MM.1S (cell line): ENCODE results near the gene CKAP5.

ENCODE experiments used
- DNase-seq: peaks from one replicate; pipeline ENCODE4 v3.0.0-alpha.2; 2015
- H2AFZ ChIP-seq: fragments of 300-600 bp; sonication (generic); 2 replicates; pipeline ENCODE4 v1.6.0; 2016; ENCODE audit warnings: antibody characterized with exemption, low read length
- H3F3A ChIP-seq: fragments of 300-600 bp; sonication (generic); 2 replicates; pipeline ENCODE4 v1.6.1; 2016; ENCODE audit warnings: mild to moderate bottlenecking, antibody characterized with exemption, low read length, moderate library complexity, mixed read lengths; ENCODE audit not compliant: insufficient read depth
- H3K27ac ChIP-seq: fragments of 300-600 bp; sonication (generic); 2 replicates; pipeline ENCODE4 v1.5.1; 2016; ENCODE audit warnings: mild to moderate bottlenecking, low read length
- H3K27me3 ChIP-seq: fragments of 300-600 bp; sonication (generic); replicated peaks from 2 replicates; pipeline ENCODE4 v1.6.0; 2016; ENCODE audit warnings: low read length; ENCODE audit not compliant: insufficient read depth
- H3K36me3 ChIP-seq: fragments of 300-600 bp; sonication (generic); replicated peaks from 2 replicates; pipeline ENCODE4 v1.6.1; 2016; ENCODE audit warnings: mild to moderate bottlenecking, low read length, mixed read lengths; ENCODE audit not compliant: insufficient read depth
- H3K4me1 ChIP-seq: fragments of 300-600 bp; sonication (generic); 2 replicates; pipeline ENCODE4 v1.6.1; 2016; ENCODE audit warnings: low read length, mixed read lengths
- H3K4me2 ChIP-seq: fragments of 300-600 bp; sonication (generic); 2 replicates; pipeline ENCODE4 v1.6.0; 2016; ENCODE audit warnings: low read depth, low read length
- H3K4me3 ChIP-seq: fragments of 300-600 bp; sonication (generic); 2 replicates; pipeline ENCODE4 v1.5.1; 2016; ENCODE audit warnings: low read length, mixed read lengths
- H3K79me2 ChIP-seq: fragments of 300-600 bp; sonication (generic); 2 replicates; pipeline ENCODE4 v1.6.1; 2016; ENCODE audit warnings: mixed run types, low read length, mixed read lengths
- H3K9ac ChIP-seq: fragments of 300-600 bp; sonication (generic); 2 replicates; pipeline ENCODE4 v1.6.1; 2016; ENCODE audit warnings: low read length, mixed read lengths
- H3K9me2 ChIP-seq: fragments of 300-600 bp; sonication (generic); replicated peaks from 2 replicates; pipeline ENCODE4 v1.6.1; 2016; ENCODE audit warnings: mild to moderate bottlenecking, low read length, mixed read lengths; ENCODE audit not compliant: insufficient read depth
- H3K9me3 ChIP-seq: fragments of 300-600 bp; sonication (generic); replicated peaks from 2 replicates; pipeline ENCODE4 v1.6.1; 2016; ENCODE audit warnings: mild to moderate bottlenecking, low read length, mixed read lengths; ENCODE audit not compliant: insufficient read depth
- H4K20me1 ChIP-seq: fragments of 300-600 bp; sonication (generic); 2 replicates; pipeline ENCODE4 v1.6.1; 2016; ENCODE audit warnings: mild to moderate bottlenecking, low read length, moderate library complexity, mixed read lengths; ENCODE audit not compliant: insufficient read depth
- CTCF ChIP-seq: fragments of 300-600 bp; sonication (generic); IDR thresholded peaks from 2 replicates; pipeline ENCODE4 v1.5.1; 2016; ENCODE audit warnings: antibody characterized with exemption, low read length, mixed read lengths
- EZH2 ChIP-seq: fragments of 300-600 bp; sonication (generic); optimal IDR thresholded peaks from 2 replicates; pipeline ENCODE3; 2017; ENCODE audit warnings: low read depth, mild to moderate bottlenecking, antibody characterized with exemption, low read length, mixed read lengths
- EZH2phosphoT487 ChIP-seq: fragments of 300-600 bp; sonication (generic); IDR thresholded peaks from 2 replicates; pipeline ENCODE4 v1.6.1; 2018; ENCODE audit warnings: antibody characterized with exemption, low read length

The CKAP5 gene

GRCh38 chr11:46845440-46845739 lies 690 bp downstream of the CKAP5 start:
- peaks cover 5% of the 10 kb centered on the region; the same call in 1 of the 2 replicates for H3F3A ChIP-seq
- H3K27ac ChIP-seq: peak overlapping the region; percentile 42; the same call in 1 of the 2 replicates
- H3K4me2 ChIP-seq: peak overlapping the region; percentile 68
- TF ChIP-seq EZH2phosphoT487 (no peak), EZH2 (no peak), CTCF (no peak)
- no peaks in the 10 kb centered on the region for H3K36me3 ChIP-seq
- H4K20me1 ChIP-seq: peaks cover 3% of the 10 kb centered on the region; the same call in 1 of the 2 replicates
- no peaks in the 10 kb centered on the region for H3K9me2 ChIP-seq
- peak overlapping the region; percentile 74 for H3K4me3 ChIP-seq
- H3K4me1 ChIP-seq: peaks cover 5% of the 10 kb centered on the region
- peak; percentile 71 for DNase-seq
- H2AFZ ChIP-seq: peak overlapping the region; percentile 52
- H3K9me3 ChIP-seq: no peaks in the 10 kb centered on the region
- H3K79me2 ChIP-seq: peaks cover 54% of the 10 kb centered on the region
- peak overlapping the region; percentile 75 for H3K9ac ChIP-seq
- H3K27me3 ChIP-seq: no peaks in the 10 kb centered on the region

GRCh38 chr11:46840116-46840515 lies 6.0 kb downstream of the CKAP5 start:
- H3K4me2 ChIP-seq: no peak overlapping the region
- H3K36me3 ChIP-seq: no peaks in the 10 kb centered on the region
- no peak overlapping the region for H3K27ac ChIP-seq
- no peaks in the 10 kb centered on the region for H3K9me2 ChIP-seq
- H3K27me3 ChIP-seq: no peaks in the 10 kb centered on the region
- H3F3A ChIP-seq: no peaks in the 10 kb centered on the region
- no peak overlapping the region for H3K9ac ChIP-seq
- no peak overlapping the region for H2AFZ ChIP-seq
- peaks cover 99% of the 10 kb centered on the region for H3K79me2 ChIP-seq
- no peak for TF ChIP-seq EZH2
- TF ChIP-seq CTCF: no peak
- TF ChIP-seq EZH2phosphoT487: no peak
- H4K20me1 ChIP-seq: peaks cover 24% of the 10 kb centered on the region; the same call in 1 of the 2 replicates
- H3K4me3 ChIP-seq: no peak overlapping the region
- DNase-seq: no peak
- no peaks in the 10 kb centered on the region for H3K9me3 ChIP-seq
- H3K4me1 ChIP-seq: no peaks in the 10 kb centered on the region

GRCh38 chr11:46838501-46838900 lies 7.6 kb downstream of the CKAP5 start:
- Histone ChIP-seq H3K4me2 (no peak overlapping the region), H3K4me3 (no peak overlapping the region), H3K9me2 (no peaks in the 10 kb centered on the region), H3K36me3 (no peaks in the 10 kb centered on the region), H3F3A (no peaks in the 10 kb centered on the region), H3K27me3 (no peaks in the 10 kb centered on the region), H3K27ac (no peak overlapping the region), H3K79me2 (peaks cover 98% of the 10 kb centered on the region), H3K9ac (no peak overlapping the region), H4K20me1 (peaks cover 24% of the 10 kb centered on the region; the same call in 1 of the 2 replicates), H3K4me1 (no peaks in the 10 kb centered on the region), H3K9me3 (no peaks in the 10 kb centered on the region), H2AFZ (no peak overlapping the region)
- DNase-seq: no peak
- TF ChIP-seq EZH2phosphoT487: no peak
- no peak for TF ChIP-seq CTCF
- no peak for TF ChIP-seq EZH2
